ENCODE results near the gene CHRD.

The CHRD gene

DNA sequence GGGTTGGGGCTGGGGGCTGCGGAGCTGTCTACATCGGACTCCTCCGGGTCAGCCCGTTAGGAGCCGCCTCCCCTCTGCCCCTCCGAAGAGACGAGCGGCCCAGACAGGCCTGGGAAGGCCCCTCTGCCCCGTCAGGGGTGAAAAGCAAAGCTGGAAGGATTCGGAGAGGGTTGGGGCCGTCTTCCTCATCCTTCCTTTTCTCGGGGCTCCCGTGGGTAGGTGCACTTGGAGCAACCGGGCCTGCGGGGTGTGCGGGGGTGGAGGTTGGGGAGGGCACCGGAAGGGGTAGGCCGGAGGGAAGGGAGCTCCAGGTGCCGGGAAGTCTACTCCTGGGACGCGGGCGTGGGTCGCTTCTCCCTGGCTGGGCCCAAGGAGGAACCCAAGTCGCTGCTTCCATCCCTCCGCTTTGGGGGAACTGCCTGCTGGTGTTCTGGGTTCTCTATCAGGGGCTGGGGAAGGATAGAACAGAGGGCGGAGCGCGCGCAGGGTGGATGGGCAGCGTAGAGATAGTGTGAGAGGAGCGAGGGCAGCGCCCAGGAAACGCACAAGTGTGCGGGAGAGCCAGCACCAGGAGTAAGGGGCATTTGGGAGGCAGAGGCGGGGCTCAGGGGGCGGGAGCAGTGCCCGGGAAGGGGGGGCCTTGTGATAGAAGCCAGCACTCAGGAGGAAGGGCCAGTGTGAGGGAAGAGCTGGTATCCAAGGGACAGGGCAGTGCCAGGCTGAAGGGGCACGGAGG, 17.8 kb upstream of the CHRD start:
- peak; percentile 60 to 71 for DNase-seq

DNA sequence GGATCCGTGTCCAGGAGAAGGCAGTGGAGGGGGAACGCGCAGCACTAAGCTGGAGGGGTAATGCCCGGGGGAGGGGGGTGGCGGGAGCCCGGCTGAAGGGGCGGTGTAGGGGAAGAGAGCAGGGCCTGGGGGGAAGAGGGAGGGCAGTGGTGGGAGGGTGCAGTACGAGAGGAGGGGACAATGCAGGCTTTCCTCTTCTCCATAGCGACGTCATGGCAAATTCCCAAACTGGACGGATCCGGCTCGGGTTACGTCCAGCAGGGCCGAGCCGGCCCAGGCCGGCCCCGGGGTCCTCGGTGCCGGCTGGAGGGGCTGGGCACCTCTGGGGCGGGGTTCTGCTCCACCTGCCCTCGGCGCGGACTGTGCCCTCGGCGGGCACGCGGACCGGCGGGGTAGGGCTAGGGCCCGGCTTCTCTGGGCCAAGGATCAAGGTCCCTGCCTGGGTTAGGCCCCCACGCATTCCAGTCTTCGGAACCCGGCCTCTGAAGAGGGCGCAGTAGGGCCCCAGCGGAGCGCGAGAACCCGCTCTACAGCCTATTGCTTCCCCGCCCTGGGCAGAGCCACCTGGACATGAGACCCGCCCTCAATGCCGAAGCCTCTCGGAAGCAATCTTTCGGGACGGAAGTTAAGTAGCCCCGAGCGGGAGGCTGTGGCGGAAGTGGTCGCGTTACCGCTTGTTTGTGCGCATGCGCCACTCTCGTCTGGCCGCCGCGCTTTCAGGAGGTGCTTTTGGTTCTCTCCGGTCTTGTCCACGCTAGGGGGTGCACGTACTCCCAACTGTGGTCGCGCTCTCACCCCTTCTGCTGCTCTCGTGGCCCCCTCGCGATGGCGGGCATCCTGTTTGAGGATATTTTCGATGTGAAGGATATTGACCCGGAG, 16.9 kb upstream of the CHRD start:
- peak; percentile 94 to 97 for DNase-seq

DNA sequence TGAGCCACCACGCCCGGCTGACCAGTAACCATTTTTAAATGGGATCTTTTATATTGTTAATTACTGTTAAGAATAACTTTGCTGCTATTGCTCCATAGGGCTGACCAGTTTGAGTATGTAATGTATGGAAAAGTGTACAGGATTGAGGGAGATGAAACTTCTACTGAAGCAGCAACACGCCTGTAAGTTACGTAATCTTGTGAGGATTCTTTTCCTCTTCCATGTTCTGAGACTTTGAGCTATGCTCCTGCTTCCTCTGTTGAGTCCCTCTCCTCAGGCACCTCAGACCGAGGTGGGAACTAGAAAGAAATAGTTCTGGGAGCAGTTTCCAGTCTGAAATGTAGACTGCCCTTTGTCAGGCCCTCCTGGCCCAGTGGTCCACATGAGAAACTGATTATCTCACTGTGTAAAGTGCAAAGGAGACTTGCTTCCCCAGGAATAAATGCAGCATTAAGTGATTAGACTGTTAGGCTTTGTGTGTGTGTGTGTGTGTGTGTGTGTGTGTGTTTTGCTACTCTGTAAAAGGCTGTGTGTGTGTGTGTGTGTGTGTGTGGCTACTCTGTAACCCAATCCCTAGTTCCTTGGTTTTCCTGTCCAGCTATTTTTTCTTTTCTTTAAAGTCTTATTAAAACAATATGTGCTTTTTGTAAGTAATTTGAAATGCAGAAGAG, 13.1 kb upstream of the CHRD start:
- DNase-seq = no peak

DNA sequence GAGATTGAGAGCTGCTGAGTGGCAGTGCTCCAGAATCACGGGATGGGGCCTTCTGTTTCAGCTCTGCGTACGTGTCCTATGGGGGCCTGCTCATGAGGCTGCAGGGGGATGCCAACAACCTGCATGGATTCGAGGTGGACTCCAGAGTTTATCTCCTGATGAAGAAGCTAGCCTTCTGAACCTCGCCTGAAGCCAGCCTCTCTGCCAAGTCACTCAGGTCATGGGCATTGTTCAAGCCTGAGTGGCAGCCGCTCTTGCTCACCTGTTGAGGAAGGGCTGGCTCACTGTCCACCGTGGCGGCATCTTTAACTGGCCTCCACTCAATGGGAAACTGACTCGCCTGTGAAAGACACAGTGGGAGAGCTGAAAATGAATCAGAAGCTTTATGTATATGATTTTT, 11.7 kb upstream of the CHRD start:
- DNase-seq = no peak

DNA sequence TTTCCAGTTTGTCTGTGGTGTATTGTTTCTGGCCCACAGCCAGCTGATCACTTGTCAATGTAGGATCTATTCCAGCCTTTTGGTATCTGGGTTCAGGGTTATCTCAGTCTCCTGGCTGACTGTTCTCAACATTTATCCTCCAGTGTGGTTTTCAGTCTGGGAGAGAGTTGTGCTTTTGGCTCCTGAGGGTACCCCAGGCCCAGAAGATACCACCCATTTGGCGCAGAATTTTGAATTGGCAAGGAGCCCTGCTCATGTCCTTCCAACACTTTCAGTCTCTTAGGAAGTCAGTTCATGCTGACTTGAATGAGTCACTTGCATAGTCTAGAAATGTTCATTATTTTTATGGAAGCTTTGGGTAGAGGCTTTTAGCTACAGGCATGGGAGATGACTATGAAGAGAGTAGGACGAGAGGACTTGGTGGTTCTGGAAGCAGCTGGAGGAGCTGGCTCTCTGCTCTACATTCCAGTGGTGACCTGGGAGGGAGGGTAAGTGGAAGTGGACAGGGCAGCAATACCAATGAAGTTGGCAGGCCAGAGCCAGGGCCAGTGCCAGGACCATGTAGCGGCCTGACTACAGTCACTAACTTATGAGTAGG, 11.2 kb upstream of the CHRD start:
- DNase-seq = no peak

DNA sequence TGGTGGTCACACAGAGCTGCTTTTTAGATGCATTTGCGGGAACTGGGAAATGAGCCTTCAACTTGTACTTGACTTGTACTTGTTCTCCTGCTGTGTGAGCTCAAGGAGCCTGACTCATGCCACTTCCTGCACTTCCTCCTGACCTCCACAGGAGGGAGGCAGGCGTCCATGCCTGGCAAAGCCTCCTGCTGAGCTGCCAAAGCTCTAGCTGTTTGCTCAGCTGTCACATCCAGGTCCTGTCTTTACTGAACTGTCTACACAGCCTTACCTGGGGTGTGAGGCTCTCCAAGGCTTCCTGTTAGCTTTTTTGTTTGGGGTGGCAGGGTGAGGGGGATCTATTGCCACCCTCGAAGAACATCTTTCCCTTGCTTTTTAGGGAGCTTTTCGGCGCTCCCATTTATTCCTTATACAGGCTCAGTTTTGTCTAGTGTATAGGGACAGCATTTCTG, 8.3 kb upstream of the CHRD start:
- peak; percentile 61 to 64 for DNase-seq

DNA sequence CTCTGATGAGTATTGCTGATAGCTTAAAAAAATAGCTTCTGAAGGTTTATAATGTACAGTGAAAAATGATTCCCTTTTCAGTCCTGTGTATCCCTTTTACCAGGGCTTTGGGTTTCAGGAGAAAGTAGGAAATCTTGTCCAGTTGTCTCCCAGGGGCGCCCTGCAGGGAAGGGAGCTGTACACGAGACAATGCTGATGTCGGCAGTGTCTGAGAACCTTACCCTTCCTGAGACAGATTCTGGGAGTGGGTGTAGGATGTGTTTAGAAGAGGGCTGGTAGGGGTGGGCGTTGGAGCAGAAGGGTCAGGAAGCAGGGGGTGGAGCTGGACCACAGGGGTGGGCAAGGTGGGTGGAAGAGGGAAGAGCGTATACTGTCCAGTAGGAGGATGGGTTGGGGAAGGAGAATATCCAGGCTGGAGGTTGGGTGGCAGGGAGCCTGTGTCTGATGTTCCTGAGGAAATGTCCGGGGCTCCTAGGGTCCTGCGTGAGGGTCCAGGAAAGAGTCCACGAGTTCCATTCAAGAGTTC, 7.5 kb upstream of the CHRD start:
- no peak for DNase-seq

DNA sequence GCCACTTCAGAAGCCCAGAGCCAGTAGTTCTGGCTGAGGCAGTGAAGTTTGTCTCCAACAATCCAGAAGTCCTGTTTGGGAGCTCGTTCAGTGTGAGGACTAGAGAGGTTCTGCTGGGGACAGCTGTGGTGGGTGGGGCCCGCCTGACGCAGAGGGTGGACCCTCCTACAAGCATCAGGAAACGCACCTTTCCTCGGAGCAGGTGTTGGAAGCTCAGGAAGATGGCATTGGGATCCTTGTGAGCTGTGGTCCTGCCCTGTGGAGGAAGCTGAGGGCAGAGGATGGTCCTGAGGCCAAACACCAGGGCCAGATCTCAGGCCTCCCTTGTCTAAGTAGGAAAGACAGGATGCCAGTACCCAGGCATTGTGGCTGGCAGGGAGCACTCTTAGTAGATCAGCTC, 6.9 kb upstream of the CHRD start:
- no peak for DNase-seq

DNA sequence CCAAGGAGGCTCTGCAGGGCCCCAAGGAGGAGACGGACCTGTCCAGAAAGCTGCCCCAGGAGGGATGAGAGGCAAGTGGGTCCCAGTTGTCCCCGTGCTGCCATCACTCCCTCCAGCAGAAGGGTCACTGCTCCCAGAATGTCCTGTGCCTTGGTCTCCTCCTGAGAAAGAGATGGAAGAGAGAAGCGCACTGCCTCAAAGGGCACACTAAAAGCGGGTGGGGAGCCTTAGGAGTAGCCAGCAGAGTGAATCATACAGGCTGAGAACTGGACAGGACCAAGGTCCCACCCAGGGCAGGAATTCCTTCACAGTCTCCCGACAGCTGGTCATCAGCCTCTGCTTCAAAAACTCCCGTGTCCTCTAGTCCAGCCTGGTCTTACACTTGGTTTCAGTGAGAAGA, 6.4 kb upstream of the CHRD start:
- DNase-seq = no peak

DNA sequence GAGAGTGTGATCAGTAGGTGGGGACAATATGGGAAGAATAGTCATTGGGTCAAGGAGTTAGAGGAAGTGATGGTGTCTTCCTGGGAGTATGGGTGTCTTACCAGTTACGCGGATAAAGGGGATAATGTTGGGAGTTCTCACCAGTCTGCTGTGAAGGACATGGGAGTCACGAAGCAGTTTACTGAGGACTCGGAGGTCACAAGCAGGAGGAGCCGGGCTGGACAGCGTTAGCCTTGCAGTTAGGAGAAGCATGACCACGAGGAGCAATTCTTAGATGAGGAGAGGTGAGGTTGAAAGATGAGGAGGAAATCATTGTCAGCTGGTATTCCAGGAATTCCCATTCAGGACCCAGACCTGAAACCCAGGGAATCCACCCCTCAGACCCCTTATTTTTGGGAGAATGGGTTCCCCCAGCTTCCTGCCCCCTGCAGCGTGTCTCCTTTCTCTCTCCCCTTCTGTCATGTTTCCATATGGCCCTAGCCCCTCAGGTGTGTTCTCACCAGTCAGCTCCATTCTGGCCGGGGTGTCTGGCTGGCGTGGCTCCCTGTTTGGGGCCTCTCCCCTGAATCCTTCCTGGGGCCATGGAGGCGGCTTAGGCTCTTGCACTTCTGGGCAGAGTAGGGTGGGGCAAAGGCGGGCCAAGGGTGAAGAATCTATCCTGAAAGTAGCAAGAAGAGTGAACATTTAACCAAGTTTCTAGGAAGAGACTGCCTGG, 4.0 kb upstream of the CHRD start:
- no peak for DNase-seq

DNA sequence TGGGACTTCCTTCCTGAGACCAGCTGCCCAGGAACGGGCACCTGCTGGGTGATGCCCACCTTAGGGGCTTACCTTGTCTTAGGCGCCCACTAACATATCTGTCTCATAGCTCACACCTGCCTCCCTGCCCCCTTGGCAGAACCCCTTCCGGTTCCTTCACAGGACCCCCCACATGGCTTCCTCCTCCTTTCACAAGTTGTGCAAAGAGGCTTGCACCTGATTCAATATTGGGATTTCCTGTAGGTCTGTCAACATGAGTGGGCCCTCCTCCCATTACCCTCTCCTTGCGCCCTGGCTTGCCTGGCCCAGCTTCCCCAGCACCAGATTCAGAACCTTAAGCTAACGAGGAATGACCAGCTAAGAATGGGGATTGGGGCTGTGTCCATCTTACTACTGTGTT, 2.5 kb upstream of the CHRD start:
- no peak for DNase-seq

DNA sequence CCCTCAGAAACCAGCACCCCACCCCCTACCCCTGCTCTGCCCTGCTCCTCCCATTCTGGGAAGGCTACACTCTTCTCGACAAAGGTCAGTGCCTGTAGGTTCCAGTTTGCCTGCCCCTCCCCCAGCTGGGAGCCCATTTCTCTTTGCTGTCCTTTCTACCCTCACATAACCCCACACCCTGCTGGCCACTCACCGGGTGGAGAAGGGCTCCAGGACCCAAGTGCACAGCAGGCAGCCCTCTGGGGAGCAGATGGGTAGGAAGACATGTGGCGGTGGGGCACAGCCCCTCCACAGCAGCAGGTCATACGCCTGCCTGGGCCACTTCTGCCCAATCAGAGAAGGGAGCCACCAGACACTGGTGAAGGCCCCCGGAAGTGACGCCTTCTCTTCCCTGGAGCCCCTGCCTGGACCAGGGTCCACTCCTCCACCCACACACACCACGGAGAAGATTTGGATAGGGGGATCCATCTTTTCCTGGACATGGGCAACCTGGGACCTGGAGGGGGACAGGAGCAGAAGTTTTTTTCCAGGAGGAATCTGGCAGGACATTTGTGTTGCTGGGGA, 1.9 kb upstream of the CHRD start, which contains the start of gene THPO:
Gene THPO (minus strand): TSS at position 326 of the 564 bp plus-strand sequence. CDS start 1,948 bp downstream, outside the sequence.
- DNase-seq = no peak

DNA sequence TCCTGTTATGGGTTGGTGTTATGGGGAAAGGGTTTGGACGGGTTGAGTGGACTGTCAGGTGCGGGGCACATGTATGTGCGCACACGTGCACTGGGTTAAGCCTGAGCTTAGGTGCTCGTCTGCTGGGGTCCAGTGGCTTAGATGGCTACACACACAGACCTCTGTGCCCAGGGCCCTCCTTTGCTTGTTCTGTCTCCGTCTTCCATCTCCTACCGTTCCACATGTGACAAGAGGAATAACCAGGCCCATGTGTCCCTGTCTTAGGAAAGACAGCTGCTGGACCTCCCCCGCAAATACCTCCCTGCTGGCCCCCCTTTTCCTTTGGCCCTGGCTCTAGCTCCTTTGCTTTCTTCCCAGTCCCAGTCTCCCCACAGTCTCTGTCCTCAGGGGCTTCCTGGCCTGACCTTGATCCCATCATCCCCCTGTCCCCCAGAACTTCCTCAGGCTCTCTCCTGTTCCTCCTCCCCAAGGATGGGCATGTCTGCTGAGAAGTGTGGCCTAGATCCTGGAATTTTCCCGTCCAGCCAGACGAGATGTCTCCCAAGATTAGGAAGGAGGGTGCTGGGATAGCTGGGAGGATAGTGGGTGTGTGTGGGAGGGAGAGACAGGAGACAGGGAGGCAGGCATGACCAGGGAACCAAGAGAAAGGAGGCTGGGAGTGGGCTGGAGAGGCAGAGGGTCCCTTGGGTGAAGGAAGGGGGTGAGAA, 1.1 kb upstream of the CHRD start:
- no peak for DNase-seq

DNA sequence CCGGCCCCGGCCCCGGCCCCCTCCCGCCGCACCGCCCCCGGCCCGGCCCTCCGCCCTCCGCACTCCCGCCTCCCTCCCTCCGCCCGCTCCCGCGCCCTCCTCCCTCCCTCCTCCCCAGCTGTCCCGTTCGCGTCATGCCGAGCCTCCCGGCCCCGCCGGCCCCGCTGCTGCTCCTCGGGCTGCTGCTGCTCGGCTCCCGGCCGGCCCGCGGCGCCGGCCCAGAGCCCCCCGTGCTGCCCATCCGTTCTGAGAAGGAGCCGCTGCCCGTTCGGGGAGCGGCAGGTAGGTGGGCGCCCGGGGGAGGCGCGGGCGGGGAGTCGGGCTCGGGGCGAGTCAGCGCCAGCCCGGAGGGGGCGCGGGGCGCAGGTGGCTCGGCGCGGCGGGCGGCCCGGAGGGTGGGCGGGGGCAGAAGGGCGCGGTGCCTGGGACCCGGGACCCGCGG, 352 bp downstream of the CHRD start:
- DNase-seq = peak; percentile 36 to 41

DNA sequence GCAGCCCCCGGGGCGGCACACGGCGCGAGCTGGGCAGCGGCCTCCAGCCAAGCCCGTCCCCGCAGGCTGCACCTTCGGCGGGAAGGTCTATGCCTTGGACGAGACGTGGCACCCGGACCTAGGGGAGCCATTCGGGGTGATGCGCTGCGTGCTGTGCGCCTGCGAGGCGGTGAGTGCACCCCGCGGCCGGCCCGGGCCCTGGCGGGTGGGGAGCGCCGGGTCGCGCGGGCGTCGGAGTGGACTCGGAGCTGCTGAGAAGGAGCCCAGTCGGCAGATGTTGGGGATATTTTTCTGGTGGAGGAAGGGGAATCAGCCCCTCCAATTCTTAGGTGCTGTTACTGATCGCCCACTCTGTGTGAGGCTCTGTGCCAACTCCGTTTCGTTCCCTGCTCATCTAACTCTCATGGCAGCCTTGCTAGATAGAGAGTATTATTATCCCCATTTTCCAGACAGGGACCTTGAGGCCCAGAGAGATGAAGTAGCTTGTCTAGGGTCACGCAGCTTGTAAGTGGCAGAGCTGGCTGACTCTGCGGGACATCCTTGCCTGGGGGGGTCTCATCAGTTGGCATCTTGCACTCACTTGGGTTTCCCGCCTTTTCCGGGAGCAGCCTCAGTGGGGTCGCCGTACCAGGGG, 890 bp downstream of the CHRD start:
- peak in 1 of 2 experiments; percentile 22 for DNase-seq

DNA sequence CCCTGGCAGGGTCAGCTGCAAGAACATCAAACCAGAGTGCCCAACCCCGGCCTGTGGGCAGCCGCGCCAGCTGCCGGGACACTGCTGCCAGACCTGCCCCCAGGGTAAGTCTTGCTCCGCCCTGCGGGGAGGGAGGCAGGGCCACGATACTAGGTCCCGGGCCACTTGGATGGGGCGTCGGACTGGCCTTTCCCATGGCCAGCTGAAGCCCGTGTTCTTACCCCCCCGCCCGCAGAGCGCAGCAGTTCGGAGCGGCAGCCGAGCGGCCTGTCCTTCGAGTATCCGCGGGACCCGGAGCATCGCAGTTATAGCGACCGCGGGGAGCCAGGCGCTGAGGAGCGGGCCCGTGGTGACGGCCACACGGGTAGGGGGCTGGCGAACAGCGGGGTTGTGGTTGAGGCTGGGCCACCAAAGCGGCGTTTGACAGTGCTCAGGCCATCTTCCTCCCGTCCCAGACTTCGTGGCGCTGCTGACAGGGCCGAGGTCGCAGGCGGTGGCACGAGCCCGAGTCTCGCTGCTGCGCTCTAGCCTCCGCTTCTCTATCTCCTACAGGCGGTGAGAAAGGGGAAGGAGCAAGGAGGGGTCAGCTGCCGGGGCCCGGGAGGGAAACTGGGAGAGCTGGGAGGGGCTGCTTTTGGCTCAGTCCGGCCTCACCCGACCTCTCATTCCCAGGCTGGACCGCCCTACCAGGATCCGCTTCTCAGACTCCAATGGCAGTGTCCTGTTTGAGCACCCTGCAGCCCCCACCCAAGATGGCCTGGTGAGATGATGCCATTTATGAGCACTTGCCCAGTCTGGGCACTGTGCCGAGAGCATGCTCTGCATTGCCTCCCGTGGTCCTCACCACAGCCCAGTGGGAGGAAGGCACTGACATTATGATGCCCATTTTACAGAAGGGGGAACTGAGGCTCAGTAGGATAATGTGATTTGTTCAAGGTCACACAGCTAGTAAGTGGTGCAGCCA, 1.7 kb downstream of the CHRD start:
- DNase-seq = peak in 1 of 2 experiments; percentile 16

DNA sequence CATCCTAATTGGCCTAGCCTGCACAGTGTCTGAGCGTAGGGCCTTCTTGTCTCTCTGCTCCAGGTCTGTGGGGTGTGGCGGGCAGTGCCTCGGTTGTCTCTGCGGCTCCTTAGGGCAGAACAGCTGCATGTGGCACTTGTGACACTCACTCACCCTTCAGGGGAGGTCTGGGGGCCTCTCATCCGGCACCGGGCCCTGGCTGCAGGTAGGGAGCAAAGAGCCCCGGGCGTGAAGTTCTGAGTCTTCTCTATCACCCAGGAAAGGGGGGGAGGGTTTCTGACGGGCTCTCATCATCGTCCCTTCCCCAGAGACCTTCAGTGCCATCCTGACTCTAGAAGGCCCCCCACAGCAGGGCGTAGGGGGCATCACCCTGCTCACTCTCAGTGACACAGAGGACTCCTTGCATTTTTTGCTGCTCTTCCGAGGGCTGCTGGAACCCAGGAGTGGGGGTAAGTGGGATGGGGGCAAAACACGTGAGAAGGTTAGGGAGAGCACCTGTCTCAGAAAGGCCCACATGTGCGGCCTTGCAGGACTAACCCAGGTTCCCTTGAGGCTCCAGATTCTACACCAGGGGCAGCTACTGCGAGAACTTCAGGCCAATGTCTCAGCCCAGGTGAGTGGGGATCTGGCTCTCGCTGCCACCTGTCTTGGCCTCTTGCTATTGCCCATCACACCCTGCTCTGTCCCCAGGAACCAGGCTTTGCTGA, 2.6 kb downstream of the CHRD start:
- DNase-seq = no peak

DNA sequence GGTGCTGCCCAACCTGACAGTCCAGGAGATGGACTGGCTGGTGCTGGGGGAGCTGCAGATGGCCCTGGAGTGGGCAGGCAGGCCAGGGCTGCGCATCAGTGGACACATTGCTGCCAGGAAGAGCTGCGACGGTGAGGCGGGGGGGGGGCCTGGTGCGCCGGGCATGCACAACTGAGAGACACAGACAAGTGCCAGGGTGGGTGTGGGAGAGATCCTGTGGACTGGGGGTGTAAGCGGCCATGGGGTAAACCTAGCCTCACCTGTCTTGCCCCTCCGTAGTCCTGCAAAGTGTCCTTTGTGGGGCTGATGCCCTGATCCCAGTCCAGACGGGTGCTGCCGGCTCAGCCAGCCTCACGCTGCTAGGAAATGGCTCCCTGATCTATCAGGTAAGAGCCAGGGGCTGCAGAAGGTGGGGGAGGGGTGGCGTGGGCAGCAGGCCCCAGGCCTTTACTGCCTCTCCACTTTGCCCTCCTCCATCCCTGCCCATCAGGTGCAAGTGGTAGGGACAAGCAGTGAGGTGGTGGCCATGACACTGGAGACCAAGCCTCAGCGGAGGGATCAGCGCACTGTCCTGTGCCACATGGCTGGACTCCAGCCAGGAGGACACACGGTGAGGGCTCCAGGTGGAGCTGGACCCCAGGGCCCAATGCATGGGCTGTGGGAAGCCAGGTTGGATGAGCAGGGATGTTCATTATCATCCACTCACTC, 3.3 kb downstream of the CHRD start:
- no peak for DNase-seq

Measured in activated CD4-positive, alpha-beta T cell treated with anti-CD3 and anti-CD28 coated beads, Interleukin-2, amount 50 U/mL, for 48 hours (primary cell).